Right lung (tissue), 5 donors: ENCODE results near the gene NPAS3. TPM values are rescaled to one million over a fixed set of nuclear protein-coding genes. Genes with fewer than 3 reads are reported as not detected.

Experiments used
- DNase-seq, 2 donors: peaks; one replicate each; pipeline ENCODE4 v3.0.0-alpha.2; 2013
- polyA plus RNA-seq, 5 donors: library from polyadenylated mRNA; unstranded; fragments of 120-200 nt; gene quantifications; one replicate each; pipeline versions ENCODE4 v1.2.1 to v1.2.3, GENCODE V29; 2013; ENCODE audit warnings: inconsistent platforms in 1 of 5, low replicate concordance in 1 of 5; ENCODE audit not compliant: insufficient read length in 5 of 5, insufficient read depth in 1 of 5

The NPAS3 gene
- polyA plus RNA-seq, 5 donors, result 0.56 to 0.77 (median 0.69) TPM

- DNase-seq, result no peak
These were observed 634.7 kb downstream of the NPAS3 start for GRCh38 chr14:33573301-33573880.

GRCh38 chr14:33576014-33576413 lies 637.3 kb downstream of the NPAS3 start:
- DNase-seq, result no peak

- DNase-seq, result no peak
These were observed 640.0 kb downstream of the NPAS3 start for GRCh38 chr14:33578461-33579216.

GRCh38 chr14:33580231-33580749 lies 641.6 kb downstream of the NPAS3 start:
- DNase-seq, result no peak

- no peak for DNase-seq
These were observed 642.2 kb downstream of the NPAS3 start for GRCh38 chr14:33580841-33581240.

GRCh38 chr14:33584697-33585096 lies 646.0 kb downstream of the NPAS3 start:
- DNase-seq, result no peak

- DNase-seq, result no peak
These were observed 648.1 kb downstream of the NPAS3 start for GRCh38 chr14:33586806-33587205.

- DNase-seq, result no peak
These were observed 649.1 kb downstream of the NPAS3 start for GRCh38 chr14:33587791-33588190.

GRCh38 chr14:33588771-33589170 lies 650.1 kb downstream of the NPAS3 start:
- DNase-seq, result no peak

GRCh38 chr14:33589334-33589733 lies 650.7 kb downstream of the NPAS3 start:
- no peak for DNase-seq

GRCh38 chr14:33590891-33591630 lies 652.4 kb downstream of the NPAS3 start:
- DNase-seq, result no peak

- no peak for DNase-seq
These were observed 653.6 kb downstream of the NPAS3 start for GRCh38 chr14:33592297-33592696.

- DNase-seq, result peak; percentile 8 to 11
These were observed 657.8 kb downstream of the NPAS3 start for GRCh38 chr14:33596211-33597080.

GRCh38 chr14:33598582-33598981 lies 659.9 kb downstream of the NPAS3 start:
- no peak for DNase-seq

- no peak for DNase-seq
These were observed 663.7 kb downstream of the NPAS3 start for GRCh38 chr14:33602396-33602795.

- no peak for DNase-seq
These were observed 667.9 kb downstream of the NPAS3 start for GRCh38 chr14:33606591-33606990.

GRCh38 chr14:33609582-33609981 lies 670.9 kb downstream of the NPAS3 start:
- DNase-seq, result no peak

GRCh38 chr14:33610121-33610520 lies 671.4 kb downstream of the NPAS3 start:
- DNase-seq, result no peak

- DNase-seq, result no peak
These were observed 672.9 kb downstream of the NPAS3 start for GRCh38 chr14:33611405-33612196.

- no peak for DNase-seq
These were observed 673.5 kb downstream of the NPAS3 start for GRCh38 chr14:33612197-33612505.

GRCh38 chr14:33617154-33617553 lies 678.5 kb downstream of the NPAS3 start:
- no peak for DNase-seq
